ENCODE data around the gene VPS72.

The VPS72 gene

GRCh38 chr1:151198254-151199127 is 8.5 kb upstream of the VPS72 start, which contains the start of gene PIP5K1A (continued):
- TF ChIP-seq ZNF768 (tag by site-specific recombination; IDR thresholded peaks at IDR 0.05) (no peak), ZBTB48 (tag by site-specific recombination; IDR thresholded peaks at IDR 0.05) (peak; percentile 83), ZNF132 (tag by site-specific recombination; IDR thresholded peaks at IDR 0.05; ENCODE audit: borderline replicate concordance) (no peak), ZNF426 (tag by site-specific recombination; IDR thresholded peaks at IDR 0.05) (no peak), ZNF302 (tag by site-specific recombination; IDR thresholded peaks at IDR 0.05; ENCODE audit: low read depth) (no peak), ZNF398 (tag by site-specific recombination; IDR thresholded peaks at IDR 0.05) (peak; percentile 51), PATZ1 (tag by site-specific recombination; IDR thresholded peaks at IDR 0.05) (peak; percentile 49; the same call in 1 of the 2 replicates), ZNF555 (tag by site-specific recombination; conservative IDR thresholded peaks at IDR 0.05) (no peak), ZNF24 (tag by site-specific recombination; IDR thresholded peaks at IDR 0.05) (no peak), ZNF792 (tag by site-specific recombination; IDR thresholded peaks at IDR 0.05) (no peak), ZNF114 (tag by site-specific recombination; IDR thresholded peaks at IDR 0.05) (no peak), ZFP41 (tag by site-specific recombination; IDR thresholded peaks at IDR 0.05; ENCODE audit: borderline replicate concordance) (no peak), KLF7 (tag by site-specific recombination; IDR thresholded peaks at IDR 0.05; ENCODE audit: borderline replicate concordance) (no peak), ZNF513 (tag by site-specific recombination; IDR thresholded peaks at IDR 0.05) (peak; percentile 29; the same call in 1 of the 2 replicates), ZNF664 (tag by site-specific recombination; IDR thresholded peaks at IDR 0.05) (no peak), ZNF518A (tag by site-specific recombination; conservative IDR thresholded peaks at IDR 0.05; ENCODE audit: low read depth) (no peak), ZNF184 (tag by site-specific recombination; IDR thresholded peaks at IDR 0.05) (no peak), ZNF354C (tag by site-specific recombination; IDR thresholded peaks at IDR 0.05; ENCODE audit: borderline replicate concordance, low read depth) (no peak), ZNF112 (tag by site-specific recombination; IDR thresholded peaks at IDR 0.05) (no peak), GFI1B (tag by site-specific recombination; IDR thresholded peaks at IDR 0.05) (no peak), SP7 (tag by site-specific recombination; IDR thresholded peaks at IDR 0.05) (peak; percentile 66), FEZF1 (tag by site-specific recombination; IDR thresholded peaks at IDR 0.05) (no peak), ZNF776 (tag by site-specific recombination; IDR thresholded peaks at IDR 0.05; ENCODE audit: borderline replicate concordance) (no peak), ZNF23 (tag by site-specific recombination; IDR thresholded peaks at IDR 0.05; ENCODE audit: borderline replicate concordance) (no peak), ZNF600 (tag by site-specific recombination; IDR thresholded peaks at IDR 0.05) (peak; percentile 78; the same call in 1 of the 2 replicates), ZNF221 (tag by site-specific recombination; IDR thresholded peaks at IDR 0.05; ENCODE audit: borderline replicate concordance) (no peak), ZNF37A (tag by site-specific recombination; IDR thresholded peaks at IDR 0.05) (no peak), ZNF561 (tag by site-specific recombination; IDR thresholded peaks at IDR 0.05; ENCODE audit: borderline replicate concordance) (no peak), ZBTB21 (tag by site-specific recombination; IDR thresholded peaks at IDR 0.05) (no peak), ZNF394 (tag by site-specific recombination; IDR thresholded peaks at IDR 0.05; ENCODE audit: borderline replicate concordance) (peak; percentile 21; the same call in 1 of the 2 replicates)
